HG03045 (cell line): ENCODE data around the gene C17orf67.

Source experiments
- ATAC-seq: cut with Tn5 transposase; IDR thresholded peaks from one replicate; pipeline ENCODE4 v1.9.1; 2021; ENCODE audit warnings: mild to moderate bottlenecking, moderate library complexity; ENCODE audit not compliant: unreplicated experiment

C17orf67 gene

GRCh38 chr17:56809820-56810179, 23.9 kb downstream of the C17orf67 start:
- ATAC-seq: no peak

GRCh38 chr17:56809106-56809819, 24.5 kb downstream of the C17orf67 start:
- ATAC-seq: no peak

DNA sequence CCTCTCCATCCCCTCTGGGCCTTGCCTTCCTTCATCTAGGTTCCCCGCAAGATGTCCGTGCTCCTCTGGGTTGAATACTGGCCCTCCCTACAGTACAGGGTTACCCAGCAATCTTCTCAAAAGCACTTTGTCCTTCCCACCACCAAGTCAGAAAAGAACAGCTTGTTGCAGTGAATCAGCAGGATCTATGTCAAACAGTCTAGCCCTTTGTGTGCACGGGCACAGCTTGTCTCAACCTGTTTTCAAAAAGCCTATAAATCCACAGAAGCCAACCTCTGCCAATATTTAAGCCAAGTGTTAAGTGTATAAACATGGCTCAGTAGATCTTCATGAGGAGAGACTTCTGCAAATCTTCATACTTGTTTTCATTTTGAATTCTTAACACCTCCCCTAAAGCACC, 25.2 kb downstream of the C17orf67 start:
- no peak for ATAC-seq

GRCh38 chr17:56807723-56808122, 26.0 kb downstream of the C17orf67 start:
- no peak for ATAC-seq

GRCh38 chr17:56806949-56807348, 26.8 kb downstream of the C17orf67 start:
- ATAC-seq: no peak

DNA sequence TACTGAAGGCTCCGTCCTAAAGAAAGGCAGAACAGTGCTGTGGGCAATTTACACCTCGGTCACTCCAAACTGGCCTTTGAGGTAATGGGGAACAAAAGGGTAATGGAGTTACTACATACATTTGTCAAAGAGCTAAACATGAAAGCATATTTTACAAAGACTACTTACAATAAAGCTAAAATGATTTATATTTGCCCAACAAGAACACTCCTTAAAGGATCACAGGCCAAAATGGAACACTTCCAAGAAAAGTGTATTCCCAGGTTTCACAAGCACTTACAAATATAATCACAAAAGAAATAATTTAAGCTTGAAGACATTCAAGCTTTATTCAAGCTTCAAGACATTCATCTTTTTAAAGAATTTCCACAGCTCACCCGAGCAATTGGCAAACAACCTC, 29.3 kb downstream of the C17orf67 start:
- no peak for ATAC-seq

DNA sequence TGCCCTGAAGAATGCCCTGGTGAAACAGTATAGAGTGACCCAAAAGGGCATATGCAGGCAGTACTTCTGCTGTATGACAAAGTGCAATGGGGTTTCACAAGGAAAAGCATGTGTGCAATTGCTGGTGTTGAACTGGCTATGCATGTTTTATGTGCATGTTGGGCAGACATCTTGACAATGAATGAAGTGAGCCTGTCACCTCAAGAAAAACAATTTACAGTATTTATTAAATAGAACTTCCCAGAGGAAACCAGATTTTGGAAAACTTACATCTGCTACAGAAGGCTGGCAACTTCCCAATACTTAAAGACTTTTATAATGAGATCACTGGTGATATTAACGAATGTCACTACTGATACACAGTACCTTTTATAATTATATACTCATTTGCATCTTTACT, 30.6 kb downstream of the C17orf67 start:
- ATAC-seq: no peak

GRCh38 chr17:56801459-56802178, 32.1 kb downstream of the C17orf67 start:
- ATAC-seq: no peak

- no peak for ATAC-seq
These were observed 34.8 kb downstream of the C17orf67 start for GRCh38 chr17:56798916-56799315.

GRCh38 chr17:56796536-56796935, 37.2 kb downstream of the C17orf67 start:
- ATAC-seq: no peak

DNA sequence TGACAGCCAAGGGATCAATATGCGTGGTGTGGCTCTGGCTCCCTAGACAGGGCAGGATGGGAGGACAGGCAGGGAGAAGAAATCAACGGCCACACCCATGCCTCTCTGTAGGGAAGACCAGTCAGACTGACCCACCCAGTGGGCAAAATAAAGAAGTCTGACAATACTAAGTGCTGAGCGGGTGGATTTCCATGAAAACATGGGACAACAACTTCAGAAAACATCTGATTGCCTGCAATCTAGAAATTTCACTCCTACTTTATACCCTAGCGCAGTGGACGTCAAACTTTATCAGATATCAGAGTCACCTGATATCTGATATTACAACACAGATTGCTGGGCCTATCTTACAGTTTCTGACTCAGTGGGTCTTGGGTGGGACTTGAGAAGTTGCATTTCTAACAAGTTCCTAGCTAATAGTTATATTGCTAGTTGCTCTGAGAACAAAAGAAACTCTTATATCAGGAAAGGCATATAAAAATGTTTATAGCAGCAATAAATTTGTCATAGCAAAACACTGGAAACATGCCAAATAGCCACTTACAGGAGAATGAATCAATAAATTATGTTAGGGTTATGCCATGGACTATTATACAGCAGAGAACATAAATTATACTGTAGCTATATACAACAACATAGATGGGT, 38.4 kb downstream of the C17orf67 start:
- ATAC-seq: no peak

- ATAC-seq: no peak
These were observed 39.8 kb downstream of the C17orf67 start for GRCh38 chr17:56793957-56794356.

DNA sequence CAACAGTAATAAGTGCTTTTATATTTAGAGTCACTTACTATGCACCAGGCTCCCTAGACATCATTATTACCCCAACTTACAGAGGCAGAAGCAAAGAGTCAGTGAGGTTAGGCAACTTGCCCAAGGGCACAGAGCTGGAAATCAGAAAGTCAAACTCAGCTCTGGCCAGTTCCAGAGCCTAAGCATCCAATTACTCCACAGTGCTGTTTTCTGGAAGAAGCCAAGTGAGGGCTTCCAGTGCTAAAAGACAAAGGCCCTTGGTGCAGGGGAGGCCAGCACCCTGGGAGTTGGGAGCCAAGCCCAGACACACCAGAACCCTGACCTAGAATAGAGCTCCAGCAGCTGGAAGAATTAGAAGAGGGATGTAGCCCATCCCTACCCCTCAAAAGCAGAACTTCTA, 40.2 kb downstream of the C17orf67 start:
- ATAC-seq: no peak

GRCh38 chr17:56792267-56792666, 41.5 kb downstream of the C17orf67 start:
- no peak for ATAC-seq

GRCh38 chr17:56786989-56787482, 46.7 kb downstream of the C17orf67 start:
- peak; percentile 68 for ATAC-seq

DNA sequence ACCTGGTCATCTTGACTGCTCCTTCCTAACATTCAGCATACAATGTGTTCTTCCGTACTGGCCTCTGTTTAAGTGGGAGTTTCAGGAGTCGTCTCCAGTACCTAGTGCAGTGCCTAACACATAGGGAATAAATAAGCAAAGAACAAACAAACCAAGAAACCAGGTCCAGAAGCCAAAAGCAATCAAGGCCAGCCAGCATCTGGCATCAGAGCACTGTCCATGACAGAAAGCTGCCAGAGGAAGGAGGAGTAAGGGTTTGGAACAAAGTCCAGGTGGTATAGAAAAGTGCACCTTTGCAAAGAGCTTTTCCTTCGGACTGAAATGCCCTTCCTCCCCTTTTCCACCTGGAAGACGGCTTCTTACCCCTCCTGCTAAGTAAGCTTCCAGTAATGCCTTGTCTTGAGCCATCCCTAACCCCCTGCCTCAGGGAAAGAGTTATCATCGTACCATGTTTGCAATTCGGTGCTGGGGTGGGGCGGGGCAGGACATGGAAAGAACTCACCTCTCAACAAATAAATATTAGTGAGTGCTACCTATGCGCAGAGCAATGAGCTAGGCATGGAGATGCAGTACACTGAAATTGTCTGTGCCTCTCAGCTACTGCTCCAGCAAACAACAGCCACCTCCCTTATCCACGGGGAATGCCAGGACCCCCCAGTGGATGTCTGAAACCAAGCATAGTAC, 47.6 kb downstream of the C17orf67 start:
- no peak for ATAC-seq

- ATAC-seq: no peak
These were observed 48.3 kb downstream of the C17orf67 start for GRCh38 chr17:56785405-56785804.

DNA sequence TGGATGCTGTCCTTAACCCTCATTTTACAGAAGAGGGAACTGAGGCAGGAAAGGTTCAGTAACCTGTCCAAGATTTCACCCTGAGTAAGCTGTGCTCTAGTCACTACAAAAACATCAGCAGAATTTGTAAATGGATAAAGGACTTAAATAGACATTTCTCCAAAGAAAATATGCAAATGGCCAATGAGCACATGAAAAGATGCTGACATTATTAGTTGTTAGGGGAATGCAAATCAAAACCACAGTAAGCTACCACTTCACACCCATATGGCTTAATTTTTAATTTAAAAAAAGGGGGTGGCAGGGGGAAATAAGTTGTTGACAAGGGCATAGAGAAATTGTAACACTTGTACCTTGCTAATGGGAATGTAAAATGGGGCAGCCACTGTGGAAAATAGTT, 51.4 kb downstream of the C17orf67 start:
- ATAC-seq: no peak

- ATAC-seq: no peak
These were observed 51.8 kb downstream of the C17orf67 start for GRCh38 chr17:56781906-56782305.

- ATAC-seq: peak; percentile 97
These were observed 53.6 kb downstream of the C17orf67 start for GRCh38 chr17:56779898-56780777.
